ENCODE data around the gene NFKB2.

NFKB2 gene

DNA sequence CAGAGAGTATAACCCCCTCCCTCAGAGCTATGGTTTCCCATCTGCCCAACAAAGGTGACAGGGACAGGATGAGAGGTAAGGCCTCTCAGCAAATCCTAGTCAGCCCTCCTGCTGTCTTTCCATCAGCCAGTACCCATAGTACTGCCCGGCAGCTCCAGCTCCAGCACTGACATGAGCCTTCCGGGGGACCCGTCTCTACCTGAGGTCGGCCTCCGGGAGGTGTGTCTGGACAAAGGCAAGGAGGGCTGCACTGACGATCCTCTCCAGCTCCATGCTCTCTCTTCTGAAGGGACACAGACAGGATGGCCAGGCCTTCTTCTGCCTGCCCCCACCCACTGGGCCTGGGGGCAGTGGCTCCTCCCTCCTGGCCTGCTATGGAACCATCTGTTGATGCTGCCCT, 29.4 kb downstream of the NFKB2 start:
- no peak for DNase-seq

GRCh38 chr10:102425444-102425843, 29.9 kb downstream of the NFKB2 start:
- no peak for DNase-seq

DNA sequence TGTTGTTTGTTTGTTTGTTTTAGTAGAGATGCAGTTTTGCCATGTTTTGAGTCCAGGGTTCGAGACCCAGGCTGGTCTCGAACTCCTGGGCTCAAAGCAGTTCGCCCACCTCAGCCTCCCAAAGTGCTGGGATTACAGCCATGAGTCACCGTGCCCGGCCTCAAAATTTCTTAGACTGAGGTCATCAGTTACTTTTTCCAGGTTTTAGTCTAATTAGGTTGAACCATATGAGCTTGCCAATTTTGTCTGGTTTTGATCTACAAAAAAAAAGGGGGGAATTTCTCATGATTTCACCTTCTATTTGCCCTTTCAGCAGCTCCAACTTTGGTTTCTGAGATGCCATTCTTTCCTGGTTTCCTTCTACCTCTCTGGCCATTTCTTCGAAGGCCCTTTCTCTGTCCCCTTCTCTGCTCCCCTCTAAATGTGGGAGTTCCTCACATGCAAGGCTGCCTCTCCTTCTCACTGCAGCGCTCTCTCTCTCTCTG, 31.3 kb downstream of the NFKB2 start:
- DNase-seq, result peak; percentile 38

DNA sequence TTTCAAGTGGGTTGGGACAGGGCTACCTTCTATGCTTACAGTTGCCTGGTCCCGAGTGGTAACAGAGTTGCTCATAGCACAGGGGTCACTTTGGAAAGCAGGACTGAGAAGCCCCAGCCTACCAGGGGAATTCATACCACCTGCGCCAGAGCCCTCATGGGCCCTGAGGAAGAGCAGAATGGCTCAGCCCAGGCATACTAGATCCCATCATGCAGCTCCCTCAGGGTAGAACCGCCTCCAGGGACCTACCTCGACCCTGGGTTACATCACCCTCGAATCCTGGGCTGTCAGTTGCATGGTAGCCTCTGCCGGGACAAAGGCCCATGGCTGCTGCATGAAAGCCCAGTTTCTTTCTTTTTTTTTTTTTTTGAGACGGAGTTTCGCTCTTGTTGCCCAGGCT, 34.0 kb downstream of the NFKB2 start:
- no peak for DNase-seq

DNA sequence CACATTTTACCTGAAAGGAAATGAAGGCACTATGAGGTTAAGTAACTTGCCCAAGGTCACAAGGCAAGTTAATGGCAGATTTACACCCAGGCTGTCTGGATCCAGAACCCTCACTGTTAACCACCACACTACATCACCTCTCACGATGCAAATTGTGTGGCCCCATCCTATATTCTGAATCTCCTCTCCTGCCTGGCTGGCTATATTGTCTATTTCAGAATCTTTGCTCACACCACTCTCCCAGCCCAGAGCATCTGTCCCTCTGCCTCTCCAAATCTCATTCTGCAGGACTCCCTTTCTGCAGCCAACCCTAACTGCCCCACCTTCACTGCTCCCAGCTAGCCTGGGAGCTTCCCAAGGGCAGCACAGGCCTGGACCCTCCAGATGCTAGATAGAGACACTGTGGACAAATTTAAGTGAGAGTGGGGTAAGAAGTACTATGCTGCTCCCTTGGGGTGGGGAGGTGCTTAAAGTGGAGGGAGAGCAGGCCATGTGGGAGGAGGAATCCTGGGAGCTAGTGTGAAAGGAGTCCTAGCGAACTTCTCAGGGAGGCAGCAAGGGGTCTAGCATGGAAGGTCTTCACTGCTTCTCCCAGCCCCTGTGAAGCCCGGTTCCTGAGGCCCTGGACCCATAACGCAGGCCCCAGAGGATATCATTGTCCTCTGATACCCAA, 36.1 kb downstream of the NFKB2 start:
- peak; percentile 33 for DNase-seq

DNA sequence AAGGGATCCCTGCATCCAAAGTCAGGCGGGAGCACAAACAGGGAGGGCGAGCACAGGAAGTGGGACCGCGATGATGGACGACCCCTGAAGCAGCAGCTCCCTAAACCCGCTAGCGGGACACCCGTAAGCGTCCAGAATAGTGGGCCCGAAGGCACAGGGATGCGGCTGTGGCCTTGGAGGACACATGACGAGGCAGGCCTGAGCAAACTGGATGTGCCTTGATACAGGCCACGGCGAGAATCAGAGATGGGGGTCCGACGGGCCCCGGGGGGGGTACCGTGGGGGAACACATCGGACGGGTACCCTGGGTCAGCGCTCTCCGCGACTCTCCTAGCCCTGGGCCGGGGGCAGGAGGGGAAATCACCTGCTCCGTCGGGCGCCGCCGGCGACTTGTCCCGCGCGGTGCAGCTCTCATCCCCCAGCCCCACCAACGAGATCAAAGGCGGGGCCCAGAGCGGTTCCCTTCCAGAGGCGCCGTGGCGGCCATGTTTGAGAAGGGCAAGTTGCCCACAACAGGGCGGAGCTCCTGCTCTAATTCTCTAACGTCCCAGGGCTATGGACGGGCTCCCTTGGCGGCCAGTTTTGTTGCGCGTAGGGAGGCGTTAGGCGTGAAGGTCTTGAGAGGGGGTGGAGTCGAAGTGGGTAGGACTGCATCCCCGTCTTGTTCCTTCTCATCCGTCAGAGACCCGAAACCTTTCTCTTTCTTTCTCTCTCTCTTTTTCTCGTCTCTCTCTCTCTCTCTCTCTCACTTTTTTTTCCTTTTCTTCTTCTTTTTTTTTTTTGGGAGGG, 36.9 kb downstream of the NFKB2 start, which contains the start of gene CUEDC2:
TSS of gene CUEDC2 (minus strand) at position 413 of the 789 bp plus-strand sequence. CDS start 7,386 bp downstream, outside the sequence.
- DNase-seq, result peak; percentile 98

GRCh38 chr10:102433619-102434046, 38.1 kb downstream of the NFKB2 start:
- DNase-seq, result no peak

DNA sequence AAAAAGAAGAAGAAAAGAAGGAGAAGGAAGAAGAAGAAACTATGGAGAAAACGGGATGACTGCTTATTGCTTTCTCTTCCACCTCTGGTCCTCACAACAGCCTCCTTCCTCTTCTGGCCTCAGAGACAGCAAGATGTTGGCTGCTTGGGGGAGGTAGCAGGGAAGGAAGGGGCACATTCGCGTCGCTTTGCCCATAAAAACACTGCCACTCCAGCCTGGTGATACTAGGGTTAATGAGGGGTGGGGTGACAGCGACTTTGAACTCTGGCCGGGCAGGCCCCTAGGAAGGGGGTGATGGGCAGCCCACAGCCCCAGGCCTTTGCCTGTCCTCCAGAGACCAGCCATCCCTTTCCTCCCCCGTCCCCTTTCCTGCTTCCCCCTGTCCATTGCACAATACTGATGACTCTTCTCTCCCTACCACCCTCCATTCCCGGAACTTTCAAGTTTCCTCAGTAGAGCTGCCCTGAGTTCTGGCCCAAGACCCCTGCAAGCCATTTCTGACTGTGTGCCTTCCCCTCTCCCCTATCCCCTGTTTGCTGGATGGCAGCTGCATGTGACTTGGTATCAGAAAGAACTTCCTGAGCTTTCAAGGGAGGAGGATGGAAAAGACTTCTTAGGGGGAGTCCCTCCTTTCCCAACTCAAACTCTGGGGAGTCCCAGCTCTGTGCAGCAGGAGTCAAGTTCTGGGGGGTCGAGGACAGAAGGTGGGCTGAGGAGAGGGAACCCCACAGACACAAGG, 39.1 kb downstream of the NFKB2 start:
- DNase-seq, result peak; percentile 70

GRCh38 chr10:102435133-102435497, 39.6 kb downstream of the NFKB2 start:
- DNase-seq, result no peak

DNA sequence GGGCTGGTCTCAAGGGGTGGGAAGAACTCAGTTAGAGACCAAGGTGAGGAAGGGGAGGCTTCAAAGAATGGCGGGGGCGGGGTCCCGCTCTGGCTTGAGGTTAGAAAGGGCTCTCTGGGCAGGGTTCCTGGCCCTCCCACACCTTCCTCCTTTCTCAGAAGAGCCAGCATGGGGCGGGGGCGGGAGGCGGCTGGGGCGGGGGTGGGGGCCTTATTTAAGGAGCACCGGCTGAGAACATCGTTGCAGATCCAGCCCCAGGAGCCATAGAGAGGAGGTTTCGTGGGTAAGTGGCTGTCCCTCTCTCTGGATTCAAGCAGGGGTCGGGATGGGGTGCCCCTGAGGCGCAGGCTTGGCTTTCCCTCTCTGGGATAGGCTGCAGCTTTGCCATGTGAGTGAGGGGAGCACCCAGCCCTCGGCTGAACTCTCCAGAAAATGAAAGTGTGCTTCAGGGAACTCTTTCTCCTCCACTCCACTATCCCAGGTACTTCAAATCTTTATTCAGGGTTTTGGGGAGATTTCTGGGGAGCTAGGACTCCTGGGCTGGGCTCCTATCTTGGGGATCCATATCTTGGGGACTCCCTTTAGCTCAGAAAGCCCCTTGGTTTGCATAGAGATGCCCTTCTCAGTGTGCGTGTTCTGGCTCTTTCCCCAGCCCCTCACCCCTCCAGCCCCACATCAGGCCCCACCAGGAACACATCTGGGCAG, 40.2 kb downstream of the NFKB2 start:
- no peak for DNase-seq

- DNase-seq, result no peak
Observed at GRCh38 chr10:102436312-102436711, 40.8 kb downstream of the NFKB2 start.

DNA sequence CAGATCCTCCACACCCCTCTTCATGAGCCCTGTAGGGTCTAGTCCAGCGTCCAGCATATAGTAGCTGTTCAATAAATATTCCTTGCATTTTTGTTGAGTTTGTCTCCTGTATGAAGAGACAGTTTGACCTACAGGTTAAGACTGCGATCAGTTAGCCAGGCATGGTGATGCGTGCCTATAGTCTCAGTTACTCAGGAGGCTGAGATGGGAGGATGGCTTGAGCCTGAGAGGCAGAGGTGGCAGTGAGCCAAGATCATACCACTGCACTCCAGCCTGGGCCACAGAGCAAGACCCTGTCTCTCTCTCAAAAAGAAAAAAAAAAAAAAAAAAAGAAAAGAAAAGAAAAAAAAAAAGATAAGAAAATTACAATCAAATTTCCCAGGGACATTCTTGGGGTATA, 42.0 kb downstream of the NFKB2 start:
- no peak for DNase-seq

DNA sequence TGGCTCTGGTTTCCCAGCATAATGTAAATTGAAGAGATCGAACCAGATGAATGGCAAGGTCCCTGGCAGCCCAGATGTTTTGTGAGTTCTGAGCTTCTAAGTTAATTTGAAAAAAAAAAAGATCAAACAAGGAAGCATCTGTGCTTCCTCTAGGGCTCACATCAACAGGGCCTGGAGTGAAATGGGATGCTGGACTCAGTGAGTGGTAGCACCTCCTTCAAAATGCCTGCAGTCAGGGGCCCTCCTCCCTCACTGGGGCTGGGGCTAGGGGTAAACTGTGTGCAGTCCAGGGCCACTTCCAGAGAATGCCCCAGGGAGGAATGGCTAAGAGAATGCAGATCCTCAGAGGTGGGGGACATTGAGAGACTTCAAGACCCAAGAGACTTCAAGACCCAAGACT, 42.9 kb downstream of the NFKB2 start:
- no peak for DNase-seq

GRCh38 chr10:102444851-102445250, 49.3 kb downstream of the NFKB2 start:
- no peak for DNase-seq

GRCh38 chr10:102449321-102450123, 54.0 kb downstream of the NFKB2 start:
- peak; percentile 50 for DNase-seq

- no peak for DNase-seq
Observed at GRCh38 chr10:102450124-102450373, 54.5 kb downstream of the NFKB2 start.

DNA sequence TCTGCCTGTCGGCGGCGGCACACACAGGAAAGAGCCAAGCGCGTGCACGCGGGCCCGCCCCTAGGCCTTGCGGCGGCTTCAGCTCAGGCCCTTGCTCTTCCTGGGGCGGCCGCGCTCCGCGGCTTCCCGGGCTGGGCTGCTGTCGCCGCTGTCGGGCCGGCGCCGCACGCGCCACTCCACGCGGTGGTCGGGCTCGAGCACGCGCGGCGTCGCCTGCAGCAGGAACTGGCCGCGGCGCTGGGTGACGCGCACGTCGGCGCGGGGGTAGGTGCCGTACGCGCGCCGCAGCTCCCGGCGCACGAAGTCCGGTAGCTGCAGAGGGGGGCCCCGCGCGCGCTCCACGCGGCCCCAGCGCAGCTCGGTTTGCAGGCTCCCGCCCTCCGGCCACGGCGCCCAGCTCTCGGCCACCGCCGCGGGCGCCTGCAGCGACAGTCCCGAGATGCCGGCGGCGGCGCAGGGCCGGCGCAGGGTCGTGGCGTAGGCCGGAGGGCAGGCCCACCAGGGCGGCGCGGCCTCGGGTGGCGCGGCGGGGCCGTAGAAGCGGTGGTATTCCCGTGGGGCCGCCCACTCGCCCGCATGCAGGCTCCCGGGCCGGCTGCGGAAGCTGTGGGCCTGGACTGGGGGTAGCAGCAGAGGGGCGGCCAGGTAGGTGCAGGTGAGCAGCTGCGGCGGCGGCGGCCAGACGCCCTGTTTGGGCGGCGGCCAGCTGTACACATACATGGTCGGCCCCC, 55.0 kb downstream of the NFKB2 start:
- peak; percentile 69 for DNase-seq

- no peak for DNase-seq
Observed at GRCh38 chr10:102451105-102451969, 55.8 kb downstream of the NFKB2 start, which contains the start of gene C10orf95. Gene C10orf95, minus strand, starts transcription at chr10:102451543. Its CDS starts 450 bp downstream, at chr10:102451093.

Measured in fibroblast of upper back skin (primary cell).